Tongue (tissue), 2 donors: ENCODE data around the gene EIF2S2. TPM values are rescaled to one million over a fixed set of nuclear protein-coding genes. Genes with fewer than 3 reads are reported as not detected.

Source experiments
- DNase-seq: peaks from one replicate; pipeline ENCODE4 v3.0.0-alpha.2; 2015
- total RNA-seq: library from RNA; depleted of rRNA; stranded (reverse); fragments of >200 nt; gene quantifications from one replicate; pipeline ENCODE4 v1.2.3, GENCODE V29; 2014

Gene EIF2S2
- total RNA-seq, 1 donor from 2014 or later, result 49.0 TPM

GRCh38 chr20:34122274-34122980 is 10.4 kb upstream of the EIF2S2 start:
- DNase-seq, result no peak

DNA sequence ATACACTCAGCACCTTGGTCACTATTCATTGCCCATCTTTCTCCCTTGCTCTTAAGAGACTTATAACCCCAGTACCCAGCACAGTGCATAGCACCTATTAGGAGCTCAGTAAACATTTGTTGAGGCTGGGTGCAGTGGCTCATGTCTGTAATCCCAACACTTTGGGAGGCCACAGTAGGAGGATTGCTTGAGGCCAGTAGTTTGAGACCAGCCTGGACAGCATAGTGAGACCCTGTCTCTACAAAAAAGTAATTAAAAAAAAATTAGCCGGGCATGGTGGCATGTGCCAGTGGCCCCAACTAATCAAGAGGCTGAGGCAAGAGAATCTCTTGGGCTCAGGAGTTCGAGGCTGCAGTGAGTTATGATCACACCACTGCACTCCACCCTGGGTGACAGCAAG is 8.2 kb upstream of the EIF2S2 start:
- no peak for DNase-seq

DNA sequence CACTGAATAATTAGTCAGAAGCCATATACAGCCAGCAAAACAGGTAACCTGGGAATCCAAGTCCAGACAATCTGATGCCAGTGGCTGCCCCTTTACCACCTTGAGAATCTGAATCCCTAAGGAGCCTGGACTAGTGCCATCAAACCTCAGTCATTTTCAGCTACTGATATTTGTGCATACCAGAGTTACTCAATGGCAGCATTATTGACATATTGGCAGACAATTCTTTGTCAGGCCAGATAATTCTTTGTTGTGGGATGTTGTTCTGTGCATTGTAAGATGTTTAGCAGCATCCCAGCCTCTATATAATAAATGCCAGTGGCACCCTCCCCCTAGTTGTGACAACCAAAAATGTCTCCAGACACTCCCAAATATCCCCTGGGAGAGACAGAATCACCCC is 3.2 kb upstream of the EIF2S2 start:
- DNase-seq, result no peak

- DNase-seq, result no peak
Observed at GRCh38 chr20:34114809-34115208, 2.8 kb upstream of the EIF2S2 start.

DNA sequence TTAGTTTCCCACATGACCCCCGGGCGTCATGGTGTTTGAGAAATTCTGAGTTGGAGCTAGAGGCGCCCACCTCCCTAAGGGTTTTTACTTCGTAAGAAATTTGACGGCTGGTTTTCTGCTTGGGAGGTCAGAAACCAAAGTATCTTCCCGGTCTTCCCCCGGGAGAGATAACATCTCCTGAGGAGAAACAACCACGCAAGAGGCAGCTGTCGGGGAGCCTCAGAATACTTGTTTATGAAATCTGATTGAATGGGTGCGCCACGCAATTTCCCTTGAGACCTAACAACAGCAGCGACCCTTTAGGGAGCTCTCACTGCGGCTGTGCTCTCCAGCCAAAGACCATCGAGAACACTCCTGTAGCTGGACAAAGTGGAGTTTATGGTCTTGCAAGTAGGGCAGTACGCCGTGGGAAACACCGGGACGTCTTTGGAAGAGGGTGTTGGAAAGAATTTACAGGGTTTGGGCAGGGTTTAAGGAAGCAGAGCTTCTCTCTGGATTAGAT is 608 bp upstream of the EIF2S2 start:
- peak; percentile 55 for DNase-seq

GRCh38 chr20:34110745-34111641 is 1.1 kb downstream of the EIF2S2 start:
- peak; percentile 46 for DNase-seq

DNA sequence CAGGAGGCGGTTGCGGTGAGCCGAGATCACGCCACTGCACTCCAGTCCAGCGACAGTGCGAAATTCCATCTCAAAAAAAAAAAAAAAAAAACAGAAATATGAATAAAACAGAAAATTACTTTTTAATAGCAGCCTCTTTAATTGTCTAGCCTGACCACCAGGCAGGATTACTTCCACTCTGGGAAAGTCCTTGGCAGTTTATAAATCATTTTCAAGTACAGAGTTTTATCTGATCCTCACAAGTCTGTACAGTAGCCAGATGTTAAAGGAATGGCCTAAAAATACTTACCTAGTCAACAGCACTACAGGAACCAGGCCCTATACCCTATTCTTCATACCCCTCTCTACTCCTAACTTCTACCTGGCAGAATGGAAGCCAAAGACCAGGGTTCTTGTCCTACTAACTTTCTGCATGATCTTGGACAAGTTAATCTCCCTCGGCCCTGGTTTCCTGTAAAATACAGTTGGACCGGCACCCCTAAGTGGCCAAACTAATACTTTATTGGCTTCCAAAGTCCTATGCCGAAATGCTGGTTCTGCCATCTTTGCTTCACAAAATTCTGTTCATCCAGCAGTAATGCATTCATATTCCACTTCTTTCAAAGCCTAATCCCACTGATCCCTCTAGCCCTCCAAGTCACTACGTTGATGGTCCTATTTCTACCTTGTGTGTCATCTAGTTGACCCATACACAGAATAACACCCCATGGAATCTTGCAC is 1.9 kb downstream of the EIF2S2 start:
- DNase-seq, result no peak

DNA sequence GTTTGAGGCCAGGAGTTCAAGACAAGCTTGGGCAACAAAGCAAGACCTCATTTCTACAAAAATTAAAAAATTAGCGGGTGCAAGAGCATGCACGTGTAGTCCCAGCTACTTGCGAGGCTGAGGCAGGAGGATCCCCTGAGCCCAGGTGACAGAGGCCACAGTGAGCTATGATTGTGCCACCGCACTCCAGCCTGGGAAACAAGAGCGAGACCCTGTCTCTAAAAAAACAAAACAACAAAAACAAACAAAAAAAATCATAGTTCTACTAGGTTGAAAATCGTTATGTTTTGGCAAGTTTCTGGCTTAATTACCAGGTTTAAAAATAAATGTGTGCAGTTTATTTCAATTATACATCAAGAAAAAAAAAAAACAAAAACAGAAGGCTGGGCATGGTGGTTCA is 2.6 kb downstream of the EIF2S2 start:
- DNase-seq, result no peak

DNA sequence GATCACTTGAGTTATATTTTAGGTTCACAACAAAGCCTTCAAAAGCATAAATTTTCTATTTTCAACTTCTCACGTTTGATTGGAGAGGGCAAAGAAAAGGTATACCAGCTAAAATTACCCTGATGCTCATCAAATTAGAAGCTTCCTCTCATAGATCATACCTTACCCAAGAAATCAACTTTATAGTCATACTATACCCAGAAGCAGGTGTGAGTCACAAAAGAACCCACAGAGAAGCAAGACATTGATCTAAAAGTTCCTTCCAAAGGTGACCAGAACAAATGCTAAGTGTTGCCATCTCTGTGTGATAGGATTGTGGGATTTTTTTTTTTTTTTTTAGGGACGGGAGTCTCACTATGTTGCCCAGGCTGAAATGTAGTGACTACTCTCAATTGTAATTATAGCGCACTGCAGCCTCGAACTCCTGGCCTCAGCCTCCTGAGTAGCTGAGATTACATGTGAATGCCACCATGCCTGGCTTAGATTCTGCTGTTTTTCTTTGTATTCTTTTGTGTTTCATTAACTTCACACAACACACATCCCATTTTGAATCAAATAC is 3.3 kb downstream of the EIF2S2 start:
- no peak for DNase-seq

DNA sequence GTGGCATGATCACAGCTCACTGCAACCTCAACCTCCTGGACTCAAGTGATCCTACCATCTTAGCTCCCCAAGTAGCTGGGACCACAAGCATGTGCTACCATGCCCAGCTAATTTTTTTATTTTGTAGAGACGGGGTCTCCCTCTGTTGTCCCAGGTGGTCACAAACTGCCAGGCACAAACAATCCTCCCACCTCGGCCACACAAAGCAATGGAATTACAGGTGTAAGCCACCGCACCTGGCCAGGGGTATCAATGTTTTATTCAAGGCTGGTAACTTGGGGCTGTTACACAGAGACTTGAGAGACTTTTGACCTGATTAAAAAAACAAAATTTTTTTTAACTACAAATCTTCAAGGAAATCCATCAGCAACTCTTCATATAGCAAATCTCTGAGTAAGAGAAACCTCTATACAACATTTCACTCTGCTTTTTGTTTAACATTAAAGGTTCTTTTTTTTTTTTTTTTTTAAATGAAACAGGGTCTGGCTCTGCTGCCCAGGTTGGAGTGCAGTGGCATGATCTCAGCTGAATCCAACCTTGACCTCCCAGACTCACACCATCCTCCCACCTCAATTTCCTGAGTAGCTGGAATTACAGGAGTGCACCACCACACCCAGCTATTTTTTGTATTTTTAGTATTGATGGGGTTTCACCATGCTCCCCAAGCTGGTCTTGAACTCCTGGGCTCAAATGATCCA is 5.9 kb downstream of the EIF2S2 start:
- DNase-seq, result no peak

DNA sequence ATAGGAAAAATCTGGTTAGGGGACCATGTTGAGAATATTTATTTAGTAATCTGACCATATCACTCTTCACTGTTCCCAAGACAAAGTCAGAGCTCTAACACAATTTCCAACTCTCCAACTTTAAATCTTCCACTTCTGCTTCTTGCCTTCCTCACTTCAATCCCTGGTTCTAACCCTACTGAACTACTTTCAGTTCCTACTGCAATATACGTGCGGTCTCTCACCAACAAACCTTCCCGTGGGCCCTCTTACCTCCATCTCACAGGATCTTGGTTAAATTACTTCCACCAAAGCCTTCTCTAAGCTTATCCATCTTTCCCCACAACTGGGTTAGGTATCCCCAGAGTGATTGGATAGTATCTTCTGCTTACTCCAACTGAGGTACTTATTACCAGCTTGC is 8.0 kb downstream of the EIF2S2 start:
- no peak for DNase-seq

DNA sequence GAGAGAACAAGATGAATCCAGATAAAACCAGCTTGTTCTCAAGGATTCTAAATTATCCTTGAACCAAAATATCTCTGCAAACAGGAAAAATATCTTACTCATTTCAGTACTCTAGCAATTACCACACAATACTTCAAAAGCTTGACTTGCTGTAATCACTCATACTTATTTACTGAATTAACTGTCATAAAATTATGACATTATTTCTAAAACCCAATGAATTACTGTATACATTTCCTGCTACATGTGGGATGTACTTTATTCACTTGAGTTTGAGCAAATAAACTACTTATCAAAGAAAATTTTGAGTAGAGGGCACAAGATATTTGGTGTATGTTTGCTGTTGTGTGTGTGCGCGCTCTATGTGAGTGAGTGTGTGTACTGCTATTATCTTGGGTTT is 9.7 kb downstream of the EIF2S2 start:
- no peak for DNase-seq

GRCh38 chr20:34100576-34100975 is 11.5 kb downstream of the EIF2S2 start:
- no peak for DNase-seq

DNA sequence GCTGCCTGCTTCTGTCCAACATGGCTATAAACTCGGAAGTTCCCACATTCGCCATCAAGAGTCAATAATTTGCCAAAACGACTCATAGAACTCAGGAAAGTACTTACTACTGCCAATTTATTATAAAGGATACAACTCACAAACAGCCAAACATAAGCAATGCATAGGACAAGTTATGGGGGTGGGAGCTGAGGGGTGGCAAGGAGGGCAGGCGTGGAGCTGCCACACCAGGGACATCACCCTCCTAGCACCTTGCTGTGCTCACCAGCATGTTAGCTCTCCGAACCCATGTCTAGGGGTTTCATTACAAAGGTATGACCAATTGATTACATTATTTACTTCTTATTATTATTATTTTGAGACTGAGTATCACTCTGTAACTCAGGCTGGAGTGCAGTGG is 12.4 kb downstream of the EIF2S2 start:
- DNase-seq, result no peak

GRCh38 chr20:34098570-34098969 is 13.5 kb downstream of the EIF2S2 start:
- DNase-seq, result no peak

DNA sequence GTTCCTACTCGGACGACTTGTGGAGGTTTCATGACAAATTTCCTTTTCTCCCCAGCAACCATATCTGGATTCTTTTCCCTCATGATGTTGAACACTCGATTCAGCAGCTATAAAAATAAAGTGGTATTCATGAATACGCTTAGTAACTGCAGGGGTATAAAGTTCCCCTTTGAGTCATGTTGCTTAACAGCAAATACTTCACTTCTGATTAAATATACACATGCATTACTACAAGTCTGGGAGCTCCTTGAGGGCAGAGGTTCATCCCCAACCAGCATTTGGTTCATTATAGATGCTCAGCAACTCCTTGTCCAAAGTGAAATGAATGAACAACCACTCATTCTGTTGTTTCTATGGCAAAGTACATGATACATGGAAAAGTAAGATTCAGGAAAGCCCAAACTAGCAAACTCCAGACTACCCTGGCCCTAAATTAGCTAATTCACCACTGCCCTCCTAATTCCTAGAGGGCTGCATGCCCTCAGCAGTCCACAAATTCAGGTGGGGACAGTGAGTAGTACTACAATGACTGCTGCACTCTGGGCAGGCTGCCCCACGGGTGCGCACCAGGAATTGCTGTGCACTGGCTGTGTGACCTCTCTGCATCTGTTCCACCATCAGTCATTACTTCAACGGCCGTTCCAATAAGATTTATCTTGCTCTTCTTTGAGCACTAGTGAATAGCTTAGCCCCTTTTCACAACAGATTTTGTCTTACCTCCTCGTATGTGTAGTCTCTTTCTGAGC is 15.2 kb downstream of the EIF2S2 start:
- DNase-seq, result no peak

DNA sequence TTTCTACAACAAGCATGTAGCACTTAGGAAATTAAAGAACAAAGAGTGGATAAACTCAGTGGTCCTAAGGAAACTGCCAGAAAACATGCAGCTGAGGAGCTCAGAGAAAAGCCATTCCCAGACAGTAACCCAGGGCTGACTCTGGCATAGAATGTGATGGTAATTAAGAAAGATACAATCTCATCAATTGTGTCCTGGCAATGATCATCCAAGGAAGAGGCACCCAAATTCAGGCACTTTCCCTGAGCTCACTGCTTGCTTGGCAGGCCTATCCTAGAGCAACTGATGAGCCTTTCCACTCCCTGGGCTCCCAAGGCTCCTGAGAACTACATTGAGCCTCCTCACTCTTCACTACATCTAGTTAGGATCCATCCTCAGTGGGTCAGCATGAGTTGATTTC is 16.2 kb downstream of the EIF2S2 start:
- DNase-seq, result no peak

- no peak for DNase-seq
Observed at GRCh38 chr20:34093895-34094294, 18.1 kb downstream of the EIF2S2 start.

DNA sequence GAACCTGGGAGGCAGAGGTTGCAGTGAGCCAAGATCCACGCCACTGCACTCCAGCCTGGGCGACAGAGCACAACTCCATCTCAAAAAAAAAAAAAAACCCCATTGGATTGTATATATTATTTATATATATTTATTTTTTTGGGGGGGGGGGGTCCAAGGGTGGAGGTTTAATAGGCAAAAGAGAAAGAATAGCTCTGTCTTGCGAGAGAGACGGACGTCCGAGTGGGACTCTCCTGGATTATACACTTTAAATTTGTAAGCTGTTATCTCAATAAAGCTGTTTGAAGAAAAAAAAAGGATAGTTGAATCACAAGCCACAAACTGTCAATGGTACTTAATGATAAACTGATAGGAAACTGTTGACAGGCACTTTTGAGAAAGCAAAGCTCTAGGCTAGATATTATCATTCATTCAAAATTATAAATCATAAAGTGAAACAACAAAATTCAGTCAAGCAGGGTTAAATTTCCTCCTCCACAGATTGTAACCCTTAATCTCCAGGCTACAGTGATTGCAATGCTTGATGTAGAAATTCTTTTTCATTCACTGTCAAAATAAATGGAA is 20.3 kb downstream of the EIF2S2 start:
- DNase-seq, result no peak

DNA sequence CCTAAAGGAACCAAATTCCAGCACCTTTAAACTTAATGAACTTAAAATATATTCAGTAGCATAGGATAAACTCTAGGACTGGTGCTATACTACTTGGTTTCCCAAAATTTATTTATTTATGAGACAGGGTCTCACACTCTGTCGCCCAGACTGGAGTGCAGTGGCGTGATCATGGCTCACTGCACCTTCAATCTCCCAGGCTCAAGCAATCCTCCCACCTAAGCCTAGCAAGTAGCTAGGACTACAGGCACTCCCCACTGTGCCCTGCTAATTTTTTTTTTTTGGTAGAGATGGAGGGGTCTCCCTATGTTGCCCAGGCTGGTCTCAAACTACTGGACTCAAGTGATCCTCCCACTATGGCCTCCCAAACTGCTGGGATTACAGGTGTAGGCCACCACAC is 21.4 kb downstream of the EIF2S2 start:
- DNase-seq, result no peak
